NT2/D1 (cell line): ENCODE data around the gene STH.

Experiments used
- SUZ12 ChIP-seq: IDR thresholded peaks from 2 replicates; pipeline ENCODE4 v1.6.1; 2011; ENCODE audit not compliant: insufficient read length, insufficient read depth; ENCODE audit errors: extremely low read depth
- YY1 ChIP-seq: IDR thresholded peaks from 2 replicates; pipeline ENCODE4 v1.6.1; 2011; ENCODE audit not compliant: insufficient read length, insufficient read depth
- ZNF274 ChIP-seq: IDR thresholded peaks from 2 replicates; pipeline ENCODE4 v1.6.1; 2011; ENCODE audit warnings: mild to moderate bottlenecking, low read depth, low read length

- TF ChIP-seq ZNF274 (no peak), YY1 (no peak), SUZ12 (no peak)
Observed at GRCh38 chr17:46033392-46033791, 34.3 kb downstream of the STH start.
